HEK293 (cell line): Measurements from ENCODE around the gene JMJD7.

ENCODE experiments used
- ZBTB17 ChIP-seq: fragments of 450-650 bp; formaldehyde crosslinking; IDR thresholded peaks from 2 replicates; pipeline ENCODE4 v1.5.1; 2016; ENCODE audit warnings: missing biosample characterization, missing genetic modification characterization
- ZBTB21 ChIP-seq: fragments of 450-650 bp; formaldehyde crosslinking; IDR thresholded peaks from 2 replicates; pipeline ENCODE4 v1.5.1; 2017; ENCODE audit warnings: missing biosample characterization, missing genetic modification characterization
- ZNF146 ChIP-seq: fragments of 450-650 bp; formaldehyde crosslinking; IDR thresholded peaks from 2 replicates; pipeline ENCODE4 v1.5.1; 2016; ENCODE audit warnings: missing biosample characterization, missing genetic modification characterization
- ZNF214 ChIP-seq: fragments of 450-650 bp; formaldehyde crosslinking; IDR thresholded peaks from 2 replicates; pipeline ENCODE4 v1.5.1; 2017; ENCODE audit warnings: missing biosample characterization, mild to moderate bottlenecking, missing genetic modification characterization, borderline replicate concordance
- ZNF335 ChIP-seq: fragments of 450-650 bp; formaldehyde crosslinking; conservative IDR thresholded peaks from 2 replicates; pipeline ENCODE4 v1.5.1; 2016; ENCODE audit warnings: missing biosample characterization, missing genetic modification characterization
- ZNF510 ChIP-seq: fragments of 450-650 bp; formaldehyde crosslinking; IDR thresholded peaks from 2 replicates; pipeline ENCODE4 v1.5.1; 2018; ENCODE audit warnings: mild to moderate bottlenecking, missing genetic modification characterization, missing biosample characterization; ENCODE audit not compliant: insufficient replicate concordance
- ZNF658 ChIP-seq: fragments of 450-650 bp; formaldehyde crosslinking; IDR thresholded peaks from 2 replicates; pipeline ENCODE4; 2016; ENCODE audit warnings: missing biosample characterization, missing genetic modification characterization
- ZNF707 ChIP-seq: fragments of 450-650 bp; formaldehyde crosslinking; IDR thresholded peaks from 2 replicates; pipeline ENCODE4 v1.5.1; 2016; ENCODE audit warnings: missing biosample characterization, missing genetic modification characterization
- ZSCAN23 ChIP-seq: fragments of 450-650 bp; formaldehyde crosslinking; IDR thresholded peaks from 2 replicates; pipeline ENCODE4 v1.5.1; 2016; ENCODE audit warnings: missing biosample characterization, missing genetic modification characterization
- TF ChIP-seq, protein P1 (sequence below): fragments of 450-650 bp; formaldehyde crosslinking; IDR thresholded peaks from 2 replicates; pipeline ENCODE4 v1.5.1; 2017; ENCODE audit warnings: missing biosample characterization, missing genetic modification characterization
- TF ChIP-seq, protein P2 (sequence below): fragments of 450-650 bp; formaldehyde crosslinking; IDR thresholded peaks from 2 replicates; pipeline ENCODE4 v1.5.1; 2016; ENCODE audit warnings: missing biosample characterization, missing genetic modification characterization
- TF ChIP-seq, protein P3 (sequence below): fragments of 450-650 bp; formaldehyde crosslinking; IDR thresholded peaks from 2 replicates; pipeline ENCODE4 v1.5.1; 2016; ENCODE audit warnings: missing biosample characterization, missing genetic modification characterization, low read depth

DNA sequence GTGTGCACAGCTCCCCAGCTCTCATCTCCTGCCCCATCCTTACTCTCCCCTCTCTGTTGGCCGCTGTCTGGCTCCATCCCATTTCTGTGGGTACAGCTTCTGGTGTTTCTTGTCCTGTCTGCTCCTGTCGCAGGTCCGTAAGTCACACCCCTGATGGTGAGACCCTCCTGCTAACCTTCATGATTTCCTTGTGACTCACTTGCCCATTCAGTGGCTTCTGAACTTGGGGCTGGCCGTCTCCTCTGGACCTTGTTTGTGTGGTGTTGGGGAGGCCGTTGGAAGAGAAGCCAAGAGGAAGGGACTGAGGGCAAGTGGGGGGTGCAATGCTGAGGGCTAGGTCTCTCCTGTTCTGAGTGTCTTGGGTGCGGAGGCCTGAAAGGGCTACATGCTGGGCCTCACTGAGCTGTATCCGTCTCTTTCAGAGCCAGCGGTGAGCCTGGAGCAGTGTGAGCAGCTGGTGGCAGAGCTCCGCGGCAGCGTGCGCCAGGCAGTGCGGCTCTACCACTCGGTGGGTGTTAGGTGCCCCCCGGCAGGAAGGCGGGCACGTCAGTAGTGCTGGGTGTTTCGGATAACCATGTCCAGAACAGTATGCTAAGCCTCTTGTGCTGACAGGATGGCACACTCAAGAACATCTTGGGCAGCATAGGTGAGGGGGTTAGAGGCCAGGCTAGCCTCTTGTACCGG lies 3.7 kb upstream of the JMJD7 start:
- TF ChIP-seq ZBTB21, result no peak
- TF ChIP-seq ZNF510 (tag by site-specific recombination), result no peak
- no peak for TF ChIP-seq ZNF146
- TF ChIP-seq ZNF214 (tag by site-specific recombination), result no peak
- TF ChIP-seq, protein P1, sequence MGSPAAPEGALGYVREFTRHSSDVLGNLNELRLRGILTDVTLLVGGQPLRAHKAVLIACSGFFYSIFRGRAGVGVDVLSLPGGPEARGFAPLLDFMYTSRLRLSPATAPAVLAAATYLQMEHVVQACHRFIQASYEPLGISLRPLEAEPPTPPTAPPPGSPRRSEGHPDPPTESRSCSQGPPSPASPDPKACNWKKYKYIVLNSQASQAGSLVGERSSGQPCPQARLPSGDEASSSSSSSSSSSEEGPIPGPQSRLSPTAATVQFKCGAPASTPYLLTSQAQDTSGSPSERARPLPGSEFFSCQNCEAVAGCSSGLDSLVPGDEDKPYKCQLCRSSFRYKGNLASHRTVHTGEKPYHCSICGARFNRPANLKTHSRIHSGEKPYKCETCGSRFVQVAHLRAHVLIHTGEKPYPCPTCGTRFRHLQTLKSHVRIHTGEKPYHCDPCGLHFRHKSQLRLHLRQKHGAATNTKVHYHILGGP (tag by site-specific recombination), result no peak
- TF ChIP-seq, protein P2, sequence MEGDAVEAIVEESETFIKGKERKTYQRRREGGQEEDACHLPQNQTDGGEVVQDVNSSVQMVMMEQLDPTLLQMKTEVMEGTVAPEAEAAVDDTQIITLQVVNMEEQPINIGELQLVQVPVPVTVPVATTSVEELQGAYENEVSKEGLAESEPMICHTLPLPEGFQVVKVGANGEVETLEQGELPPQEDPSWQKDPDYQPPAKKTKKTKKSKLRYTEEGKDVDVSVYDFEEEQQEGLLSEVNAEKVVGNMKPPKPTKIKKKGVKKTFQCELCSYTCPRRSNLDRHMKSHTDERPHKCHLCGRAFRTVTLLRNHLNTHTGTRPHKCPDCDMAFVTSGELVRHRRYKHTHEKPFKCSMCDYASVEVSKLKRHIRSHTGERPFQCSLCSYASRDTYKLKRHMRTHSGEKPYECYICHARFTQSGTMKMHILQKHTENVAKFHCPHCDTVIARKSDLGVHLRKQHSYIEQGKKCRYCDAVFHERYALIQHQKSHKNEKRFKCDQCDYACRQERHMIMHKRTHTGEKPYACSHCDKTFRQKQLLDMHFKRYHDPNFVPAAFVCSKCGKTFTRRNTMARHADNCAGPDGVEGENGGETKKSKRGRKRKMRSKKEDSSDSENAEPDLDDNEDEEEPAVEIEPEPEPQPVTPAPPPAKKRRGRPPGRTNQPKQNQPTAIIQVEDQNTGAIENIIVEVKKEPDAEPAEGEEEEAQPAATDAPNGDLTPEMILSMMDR (tag by site-specific recombination), result no peak
- TF ChIP-seq, protein P3, sequence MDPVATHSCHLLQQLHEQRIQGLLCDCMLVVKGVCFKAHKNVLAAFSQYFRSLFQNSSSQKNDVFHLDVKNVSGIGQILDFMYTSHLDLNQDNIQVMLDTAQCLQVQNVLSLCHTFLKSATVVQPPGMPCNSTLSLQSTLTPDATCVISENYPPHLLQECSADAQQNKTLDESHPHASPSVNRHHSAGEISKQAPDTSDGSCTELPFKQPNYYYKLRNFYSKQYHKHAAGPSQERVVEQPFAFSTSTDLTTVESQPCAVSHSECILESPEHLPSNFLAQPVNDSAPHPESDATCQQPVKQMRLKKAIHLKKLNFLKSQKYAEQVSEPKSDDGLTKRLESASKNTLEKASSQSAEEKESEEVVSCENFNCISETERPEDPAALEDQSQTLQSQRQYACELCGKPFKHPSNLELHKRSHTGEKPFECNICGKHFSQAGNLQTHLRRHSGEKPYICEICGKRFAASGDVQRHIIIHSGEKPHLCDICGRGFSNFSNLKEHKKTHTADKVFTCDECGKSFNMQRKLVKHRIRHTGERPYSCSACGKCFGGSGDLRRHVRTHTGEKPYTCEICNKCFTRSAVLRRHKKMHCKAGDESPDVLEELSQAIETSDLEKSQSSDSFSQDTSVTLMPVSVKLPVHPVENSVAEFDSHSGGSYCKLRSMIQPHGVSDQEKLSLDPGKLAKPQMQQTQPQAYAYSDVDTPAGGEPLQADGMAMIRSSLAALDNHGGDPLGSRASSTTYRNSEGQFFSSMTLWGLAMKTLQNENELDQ (tag by site-specific recombination), result no peak
- no peak for TF ChIP-seq ZNF335 (tag by site-specific recombination)
- TF ChIP-seq ZNF707 (tag by site-specific recombination), result no peak
- no peak for TF ChIP-seq ZBTB17 (tag by site-specific recombination)
- no peak for TF ChIP-seq ZNF658 (tag by site-specific recombination)
- no peak for TF ChIP-seq ZSCAN23
